Ishikawa (cell line): Measurements from ENCODE around the gene MEPE.

Experiments
- CEBPB ChIP-seq: IDR thresholded peaks from 2 replicates; pipeline ENCODE4 v1.6.1; 2012
- CREB1 ChIP-seq: IDR thresholded peaks from 2 replicates; pipeline ENCODE4 v1.6.1; 2012; ENCODE audit warnings: low read depth
- EGR1 ChIP-seq: IDR thresholded peaks from 2 replicates; pipeline ENCODE4 v1.6.1; 2012
- EP300 ChIP-seq: IDR thresholded peaks from 2 replicates; pipeline ENCODE4 v1.6.1; 2012; ENCODE audit warnings: borderline replicate concordance
- FOXM1 ChIP-seq: IDR thresholded peaks from 2 replicates; pipeline ENCODE4 v1.6.1; 2012; ENCODE audit warnings: low read depth, borderline replicate concordance
- NFIC ChIP-seq: IDR thresholded peaks from 2 replicates; pipeline ENCODE4 v1.6.1; 2012
- RAD21 ChIP-seq: IDR thresholded peaks from 2 replicates; pipeline ENCODE4 v1.6.1; 2012; ENCODE audit warnings: low read depth
- TAF1 ChIP-seq: IDR thresholded peaks from 2 replicates; pipeline ENCODE4 v1.6.1; 2012; ENCODE audit warnings: low read depth, mild to moderate bottlenecking
- TCF12 ChIP-seq: IDR thresholded peaks from 2 replicates; pipeline ENCODE4 v1.6.1; 2012; ENCODE audit warnings: low read depth
- TEAD4 ChIP-seq: IDR thresholded peaks from 2 replicates; pipeline ENCODE4 v1.6.1; 2012
- YY1 ChIP-seq: IDR thresholded peaks from 2 replicates; pipeline ENCODE4 v1.6.1; 2012; ENCODE audit warnings: low read depth
- ZBTB7A ChIP-seq: IDR thresholded peaks from 2 replicates; pipeline ENCODE4 v1.6.1; 2012; ENCODE audit warnings: low read depth
- TF ChIP-seq, protein P1 (sequence below): IDR thresholded peaks from 2 replicates; pipeline ENCODE4 v1.6.1; 2012
- TF ChIP-seq, protein P2 (sequence below): IDR thresholded peaks from 2 replicates; pipeline ENCODE4 v1.6.1; 2012; ENCODE audit warnings: low read depth, mild to moderate bottlenecking
- TF ChIP-seq, protein P3 (sequence below): IDR thresholded peaks from 2 replicates; pipeline ENCODE4 v1.6.1; 2012

The MEPE gene

DNA sequence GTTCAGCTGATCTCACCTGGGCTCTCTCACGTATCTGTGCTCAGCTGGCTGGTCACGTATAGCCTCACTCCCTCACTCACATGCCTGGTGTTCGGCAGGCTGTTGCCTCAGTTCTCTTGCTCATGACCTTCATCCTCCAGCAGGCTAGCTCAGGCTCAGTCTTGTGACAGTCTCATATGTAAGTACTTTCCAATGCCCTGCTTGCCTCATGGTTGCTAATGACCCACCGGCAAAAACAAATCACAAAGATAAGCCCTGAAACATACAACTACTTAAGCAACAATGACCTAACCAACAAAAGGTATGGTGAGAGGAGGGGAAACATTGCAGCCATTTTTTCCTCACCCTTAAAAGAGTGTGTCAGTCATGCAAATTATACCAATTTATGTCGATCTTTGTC, 25.0 kb downstream of the MEPE start:
- TF ChIP-seq RAD21 (no peak), EGR1 (no peak)

DNA sequence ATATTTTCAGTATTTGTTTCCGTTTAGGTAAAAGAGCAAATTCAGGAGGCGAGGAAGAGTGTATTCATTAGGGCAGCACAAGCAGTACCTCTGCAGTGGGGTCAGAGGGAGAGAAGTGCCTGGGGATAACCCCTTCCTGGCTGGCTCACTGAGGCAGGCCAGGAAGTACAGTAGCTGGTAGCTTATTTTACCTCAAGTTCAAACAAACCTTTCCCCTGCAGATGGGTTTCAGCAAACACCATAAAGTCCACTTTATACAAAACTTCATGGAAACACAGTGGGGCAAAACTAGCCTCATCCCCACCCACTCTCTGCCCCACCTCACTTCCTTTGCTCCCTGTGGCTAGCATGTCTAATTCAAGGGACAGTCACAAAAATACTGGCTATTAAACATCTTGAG, 29.5 kb downstream of the MEPE start:
- no peak for TF ChIP-seq EP300
- TF ChIP-seq, protein P1, sequence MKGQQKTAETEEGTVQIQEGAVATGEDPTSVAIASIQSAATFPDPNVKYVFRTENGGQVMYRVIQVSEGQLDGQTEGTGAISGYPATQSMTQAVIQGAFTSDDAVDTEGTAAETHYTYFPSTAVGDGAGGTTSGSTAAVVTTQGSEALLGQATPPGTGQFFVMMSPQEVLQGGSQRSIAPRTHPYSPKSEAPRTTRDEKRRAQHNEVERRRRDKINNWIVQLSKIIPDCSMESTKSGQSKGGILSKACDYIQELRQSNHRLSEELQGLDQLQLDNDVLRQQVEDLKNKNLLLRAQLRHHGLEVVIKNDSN = no peak

DNA sequence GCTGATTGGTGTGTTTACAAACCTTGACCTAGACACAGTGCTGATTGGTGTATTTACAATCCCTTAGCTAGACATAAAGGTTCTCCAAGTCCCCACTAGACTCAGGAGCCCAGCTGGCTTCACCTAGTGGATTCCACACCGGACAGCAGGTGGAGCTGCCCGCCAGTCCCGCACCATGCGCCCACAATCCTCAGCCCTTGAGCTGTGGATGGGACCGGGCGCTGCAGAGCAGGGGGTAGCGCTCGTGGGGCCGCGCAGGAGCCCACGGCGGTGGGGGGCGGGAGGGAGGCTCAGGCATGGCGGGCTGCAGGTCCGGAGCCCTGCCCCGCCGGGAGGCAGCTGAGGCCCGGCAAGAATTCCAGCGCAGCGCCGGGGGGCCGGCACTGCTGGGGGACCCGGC, 30.7 kb downstream of the MEPE start:
- TF ChIP-seq TAF1 (no peak), RAD21 (no peak), FOXM1 (no peak), CREB1 (no peak), EGR1 (no peak), TCF12 (no peak)

DNA sequence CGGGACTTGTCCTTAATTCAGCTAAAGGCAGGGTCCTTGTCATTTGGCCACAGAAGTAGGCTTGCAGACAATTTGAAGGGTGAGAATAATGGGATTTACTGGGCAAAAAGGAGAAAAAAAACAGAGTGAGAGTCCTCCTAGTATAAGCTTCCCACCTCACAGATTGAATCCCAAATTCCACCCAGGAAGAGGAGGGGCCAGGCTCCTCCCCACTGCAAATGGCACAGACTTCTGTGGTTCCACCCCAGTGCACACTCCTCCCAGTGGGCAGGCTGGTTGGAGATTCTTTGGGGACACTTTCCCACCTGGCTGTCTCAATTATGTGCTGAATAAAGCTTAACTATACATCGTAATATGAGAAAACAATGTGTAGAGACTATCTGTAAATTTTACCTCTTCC, 31.6 kb downstream of the MEPE start:
- TF ChIP-seq EP300 = no peak
- no peak for TF ChIP-seq RAD21
- TF ChIP-seq ZBTB7A = no peak
- TF ChIP-seq, protein P1 = no peak
- TF ChIP-seq YY1 = no peak
- TF ChIP-seq, protein P2, sequence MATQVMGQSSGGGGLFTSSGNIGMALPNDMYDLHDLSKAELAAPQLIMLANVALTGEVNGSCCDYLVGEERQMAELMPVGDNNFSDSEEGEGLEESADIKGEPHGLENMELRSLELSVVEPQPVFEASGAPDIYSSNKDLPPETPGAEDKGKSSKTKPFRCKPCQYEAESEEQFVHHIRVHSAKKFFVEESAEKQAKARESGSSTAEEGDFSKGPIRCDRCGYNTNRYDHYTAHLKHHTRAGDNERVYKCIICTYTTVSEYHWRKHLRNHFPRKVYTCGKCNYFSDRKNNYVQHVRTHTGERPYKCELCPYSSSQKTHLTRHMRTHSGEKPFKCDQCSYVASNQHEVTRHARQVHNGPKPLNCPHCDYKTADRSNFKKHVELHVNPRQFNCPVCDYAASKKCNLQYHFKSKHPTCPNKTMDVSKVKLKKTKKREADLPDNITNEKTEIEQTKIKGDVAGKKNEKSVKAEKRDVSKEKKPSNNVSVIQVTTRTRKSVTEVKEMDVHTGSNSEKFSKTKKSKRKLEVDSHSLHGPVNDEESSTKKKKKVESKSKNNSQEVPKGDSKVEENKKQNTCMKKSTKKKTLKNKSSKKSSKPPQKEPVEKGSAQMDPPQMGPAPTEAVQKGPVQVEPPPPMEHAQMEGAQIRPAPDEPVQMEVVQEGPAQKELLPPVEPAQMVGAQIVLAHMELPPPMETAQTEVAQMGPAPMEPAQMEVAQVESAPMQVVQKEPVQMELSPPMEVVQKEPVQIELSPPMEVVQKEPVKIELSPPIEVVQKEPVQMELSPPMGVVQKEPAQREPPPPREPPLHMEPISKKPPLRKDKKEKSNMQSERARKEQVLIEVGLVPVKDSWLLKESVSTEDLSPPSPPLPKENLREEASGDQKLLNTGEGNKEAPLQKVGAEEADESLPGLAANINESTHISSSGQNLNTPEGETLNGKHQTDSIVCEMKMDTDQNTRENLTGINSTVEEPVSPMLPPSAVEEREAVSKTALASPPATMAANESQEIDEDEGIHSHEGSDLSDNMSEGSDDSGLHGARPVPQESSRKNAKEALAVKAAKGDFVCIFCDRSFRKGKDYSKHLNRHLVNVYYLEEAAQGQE = no peak
- no peak for TF ChIP-seq EGR1
- TF ChIP-seq TCF12 = no peak

DNA sequence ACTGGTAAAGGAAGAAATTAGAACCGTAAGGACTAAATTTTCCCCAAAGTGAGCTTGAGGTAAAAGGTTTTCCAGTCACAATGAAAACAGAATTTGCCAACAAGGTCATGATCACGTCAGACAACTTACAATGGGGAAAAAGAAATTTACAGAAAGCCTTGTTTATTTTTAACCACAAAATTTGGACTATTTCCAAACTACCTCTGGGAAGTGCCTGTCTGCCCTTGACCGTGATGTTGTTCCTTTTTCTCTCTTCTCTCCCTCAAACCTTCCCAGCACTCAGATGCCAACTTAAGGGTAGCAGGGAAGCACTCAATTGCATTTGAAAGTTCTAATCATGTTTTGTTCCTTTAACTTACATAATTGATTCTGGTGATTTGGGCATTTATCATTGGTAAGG, 32.5 kb downstream of the MEPE start:
- TF ChIP-seq CREB1 = no peak
- TF ChIP-seq TAF1 = no peak
- TF ChIP-seq, protein P3, sequence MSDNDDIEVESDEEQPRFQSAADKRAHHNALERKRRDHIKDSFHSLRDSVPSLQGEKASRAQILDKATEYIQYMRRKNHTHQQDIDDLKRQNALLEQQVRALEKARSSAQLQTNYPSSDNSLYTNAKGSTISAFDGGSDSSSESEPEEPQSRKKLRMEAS = no peak
- no peak for TF ChIP-seq RAD21
- TF ChIP-seq TEAD4 = no peak
- no peak for TF ChIP-seq CEBPB
- TF ChIP-seq, protein P2 = no peak
- TF ChIP-seq, protein P1 = no peak
- no peak for TF ChIP-seq EP300
- no peak for TF ChIP-seq ZBTB7A
- TF ChIP-seq EGR1 = no peak
- no peak for TF ChIP-seq TCF12
- no peak for TF ChIP-seq FOXM1
- no peak for TF ChIP-seq NFIC
- no peak for TF ChIP-seq YY1

DNA sequence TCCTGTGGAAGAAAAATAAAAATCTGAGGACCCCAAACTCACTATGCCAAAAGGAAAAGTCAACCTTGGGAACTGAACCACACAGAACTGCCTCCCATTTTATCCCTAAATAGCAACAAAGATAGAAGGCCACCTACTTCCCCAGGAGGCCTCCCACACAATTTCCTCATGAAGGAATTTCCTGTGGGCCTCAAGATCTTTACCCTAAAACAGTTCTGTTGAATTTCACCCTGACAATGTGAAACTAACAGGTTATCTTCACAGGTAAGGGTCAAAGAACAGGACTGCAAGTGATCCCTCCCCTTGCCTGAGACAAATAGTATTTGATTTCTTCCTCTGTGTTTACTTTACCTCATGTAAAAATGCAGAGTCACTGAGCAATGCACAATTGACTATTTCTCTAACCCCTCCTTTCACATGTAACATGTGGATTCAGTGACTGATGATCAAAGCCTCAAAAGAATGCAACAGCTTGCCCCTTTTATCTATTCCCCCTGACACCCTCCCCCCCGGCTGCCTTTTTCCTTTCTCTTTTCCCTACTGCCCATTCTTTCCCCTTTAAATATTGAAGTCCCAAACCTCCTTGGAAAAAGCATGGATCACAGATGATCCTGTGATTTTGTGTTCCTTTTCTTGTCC, 33.3 kb downstream of the MEPE start:
- TF ChIP-seq, protein P1 = no peak
- TF ChIP-seq, protein P3 = no peak
- TF ChIP-seq EGR1 (no peak), EP300 (no peak)
- TF ChIP-seq, protein P2 = no peak
